LHCN-M2 (cell line): ENCODE measurements around the gene UPB1. TPM values are rescaled to one million over a fixed set of nuclear protein-coding genes. Genes with fewer than 3 reads are reported as not detected.

Experiments used
- DNase-seq: peaks from one replicate; pipeline ENCODE4 v3.0.0-alpha.2; 2012; ENCODE audit warnings: low read depth
- polyA plus RNA-seq: library from polyadenylated mRNA; unstranded; fragments of >200 nt; gene quantifications from one replicate; pipeline ENCODE4 v1.2.1, GENCODE V29; 2012; ENCODE audit warnings: missing spikeins
- total RNA-seq: library from RNA; depleted of rRNA; stranded (reverse); fragments of >200 nt; gene quantifications from 2 replicates; pipeline ENCODE4 v1.2.3, GENCODE V29; 2014; rRNA removed

Gene UPB1
- not detected in 2 replicates for total RNA-seq
- polyA plus RNA-seq, result 0.02 TPM

- no peak for DNase-seq
These were observed at the start of gene UPB1 for GRCh38 chr22:24494528-24495364. Gene UPB1, plus strand, starts transcription at chr22:24495332. Its CDS starts 72 bp downstream, at chr22:24495404.

- DNase-seq, result no peak
These were observed 49.5 kb upstream of the UPB1 start for GRCh38 chr22:24445481-24446259.

- DNase-seq, result no peak
These were observed 48.9 kb upstream of the UPB1 start for GRCh38 chr22:24446260-24446611.

GRCh38 chr22:24450610-24451009 lies 44.5 kb upstream of the UPB1 start:
- no peak for DNase-seq

- DNase-seq, result no peak
These were observed 44.0 kb upstream of the UPB1 start for GRCh38 chr22:24451162-24451561.

- DNase-seq, result no peak
These were observed 41.3 kb upstream of the UPB1 start for GRCh38 chr22:24453853-24454252.

- no peak for DNase-seq
These were observed 40.1 kb upstream of the UPB1 start for GRCh38 chr22:24455039-24455438.

- no peak for DNase-seq
These were observed 39.2 kb upstream of the UPB1 start for GRCh38 chr22:24455751-24456426.

- DNase-seq, result no peak
These were observed 37.2 kb upstream of the UPB1 start for GRCh38 chr22:24457894-24458420.

GRCh38 chr22:24459911-24460310 lies 35.2 kb upstream of the UPB1 start:
- DNase-seq, result no peak

- no peak for DNase-seq
These were observed 34.6 kb upstream of the UPB1 start for GRCh38 chr22:24460418-24461089.

GRCh38 chr22:24463071-24463760 lies 31.9 kb upstream of the UPB1 start:
- no peak for DNase-seq

GRCh38 chr22:24465566-24465965 lies 29.6 kb upstream of the UPB1 start:
- DNase-seq, result peak; percentile 28

GRCh38 chr22:24465975-24466374 lies 29.2 kb upstream of the UPB1 start:
- no peak for DNase-seq

GRCh38 chr22:24466716-24467328 lies 28.3 kb upstream of the UPB1 start:
- DNase-seq, result peak; percentile 65

- DNase-seq, result no peak
These were observed 27.8 kb upstream of the UPB1 start for GRCh38 chr22:24467340-24467739.

GRCh38 chr22:24471570-24471969 lies 23.6 kb upstream of the UPB1 start:
- DNase-seq, result peak; percentile 15

GRCh38 chr22:24473284-24473683 lies 21.8 kb upstream of the UPB1 start:
- no peak for DNase-seq

GRCh38 chr22:24474221-24474620 lies 20.9 kb upstream of the UPB1 start:
- peak; percentile 92 for DNase-seq

- no peak for DNase-seq
These were observed 20.4 kb upstream of the UPB1 start for GRCh38 chr22:24474649-24475255.
